Trophoblast cell (in vitro differentiated cells and primary cell): Measurements from ENCODE around the gene COX7A2.

Source experiments
- DNase-seq, 2 donors: peaks; one replicate each; pipeline ENCODE4 v3.0.0-alpha.2; 2016
- H2AFZ ChIP-seq: 2 replicates; pipeline ENCODE4 v1.6.1; 2013; ENCODE audit warnings: low read length, moderate library complexity, mild to moderate bottlenecking; ENCODE audit not compliant: insufficient read depth, poor library complexity
- H2AK5ac ChIP-seq: 2 replicates; pipeline ENCODE4 v1.6.1; 2013; ENCODE audit warnings: mild to moderate bottlenecking, low read length
- H2BK120ac ChIP-seq: 2 replicates; pipeline ENCODE4 v1.6.1; 2013; ENCODE audit warnings: low read length, mild to moderate bottlenecking, moderate library complexity; ENCODE audit not compliant: insufficient read depth, poor library complexity
- H2BK12ac ChIP-seq: 2 replicates; pipeline ENCODE4 v1.6.1; 2013; ENCODE audit warnings: mild to moderate bottlenecking, low read length, moderate library complexity
- H2BK5ac ChIP-seq: 2 replicates; pipeline ENCODE4 v1.6.1; 2013; ENCODE audit warnings: low read length, low read depth, moderate library complexity, mild to moderate bottlenecking; ENCODE audit not compliant: poor library complexity
- H3K14ac ChIP-seq: 2 replicates; pipeline ENCODE4 v1.6.1; 2013; ENCODE audit warnings: mild to moderate bottlenecking, low read length
- H3K18ac ChIP-seq: 2 replicates; pipeline ENCODE4 v1.6.1; 2013; ENCODE audit warnings: mild to moderate bottlenecking, low read length
- H3K23ac ChIP-seq: 2 replicates; pipeline ENCODE4 v1.6.1; 2013; ENCODE audit warnings: low read length
- H3K27ac ChIP-seq: 2 replicates; pipeline ENCODE4 v1.5.1; 2013; ENCODE audit warnings: low read depth, mild to moderate bottlenecking, inconsistent platforms, low read length, moderate library complexity
- H3K27me3 ChIP-seq: 2 replicates; pipeline ENCODE4 v1.6.1; 2013; ENCODE audit warnings: inconsistent platforms, mild to moderate bottlenecking, low read length, moderate library complexity; ENCODE audit not compliant: insufficient read depth
- H3K36me3 ChIP-seq, 2 experiments: 1 replicate in 1 of 2; 2 replicates in 1 of 2; pipeline ENCODE4 v1.6.1; 2013; ENCODE audit warnings: low read length in 2 of 2, mild to moderate bottlenecking in 2 of 2, moderate library complexity in 1 of 2; ENCODE audit not compliant: insufficient read depth in 2 of 2, control insufficient read depth in 1 of 2
- H3K4ac ChIP-seq: 2 replicates; pipeline ENCODE4 v1.6.1; 2013; ENCODE audit warnings: low read depth, mild to moderate bottlenecking, low read length, moderate library complexity
- H3K4me1 ChIP-seq, 2 experiments: 1 replicate in 1 of 2; 2 replicates in 1 of 2; pipeline ENCODE4 v1.6.1; 2013; ENCODE audit warnings: low read length in 2 of 2, mild to moderate bottlenecking in 2 of 2, moderate library complexity in 1 of 2; ENCODE audit not compliant: insufficient read depth in 2 of 2, control insufficient read depth in 1 of 2
- H3K4me2 ChIP-seq: 2 replicates; pipeline ENCODE4 v1.6.1; 2013; ENCODE audit warnings: inconsistent platforms, mild to moderate bottlenecking, low read length, moderate library complexity
- H3K4me3 ChIP-seq: 2 replicates; pipeline ENCODE4 v1.5.1; 2013; ENCODE audit warnings: mild to moderate bottlenecking, low read depth, low read length, inconsistent platforms
- H3K79me1 ChIP-seq: one replicate; pipeline ENCODE4 v1.6.1; 2013; ENCODE audit warnings: low read length
- H3K79me2 ChIP-seq: 2 replicates; pipeline ENCODE4 v1.6.1; 2013; ENCODE audit warnings: low read length, mild to moderate bottlenecking; ENCODE audit not compliant: control insufficient read depth, insufficient read depth, poor library complexity
- H3K9ac ChIP-seq: 2 replicates; pipeline ENCODE4 v1.6.1; 2013; ENCODE audit warnings: mild to moderate bottlenecking, low read length
- H3K9me3 ChIP-seq: 2 replicates; pipeline ENCODE4 v1.6.1; 2013; ENCODE audit warnings: low read depth, mild to moderate bottlenecking, control low read depth, inconsistent platforms, low read length; ENCODE audit not compliant: insufficient read depth
- H4K12ac ChIP-seq: 2 replicates; pipeline ENCODE4 v1.6.1; 2013; ENCODE audit warnings: low read depth, mild to moderate bottlenecking, low read length, moderate library complexity
- H4K8ac ChIP-seq: 2 replicates; pipeline ENCODE4 v1.6.1; 2013; ENCODE audit warnings: low read depth, mild to moderate bottlenecking, low read length, moderate library complexity
- H4K91ac ChIP-seq: one replicate; pipeline ENCODE4 v1.6.1; 2013; ENCODE audit warnings: low read depth, mild to moderate bottlenecking, low read length, moderate library complexity
- WGBS: extraction: QIAGEN DNeasy Blood & Tissue Kit; methylation state at CpG from one replicate; pipeline ENCODE4 v1.1.7; 2013; ENCODE audit warnings: missing lambda C conversion rate; ENCODE audit not compliant: insufficient read length, insufficient coverage; ENCODE audit errors: extremely low coverage; 5-methylcytosine and 5-hydroxymethylcytosine counted together

COX7A2 gene

GRCh38 chr6:75262716-75263400 lies 19.3 kb upstream of the COX7A2 start:
- no peak overlapping the region for H3K18ac ChIP-seq
- no peak overlapping the region for H4K12ac ChIP-seq
- peak overlapping the region; percentile 62 for H3K4ac ChIP-seq
- no peak overlapping the region for H3K4me3 ChIP-seq
- no peak overlapping the region for H3K9ac ChIP-seq
- H2AK5ac ChIP-seq = no peak overlapping the region
- no peak overlapping the region for H2AFZ ChIP-seq
- H3K27me3 ChIP-seq = no peaks in the 10 kb centered on the region
- peaks cover 2% of the 10 kb centered on the region for H3K79me1 ChIP-seq
- no peaks in the 10 kb centered on the region for H3K79me2 ChIP-seq
- DNase-seq = peak; percentile 31 to 66
- WGBS = no CpG with 5 or more reads among the region's 4 CpGs
- H3K36me3 ChIP-seq = peaks cover 8 to 14% of the 10 kb centered on the region in 2 experiments
- H2BK120ac ChIP-seq = no peak overlapping the region
- no peak overlapping the region for H3K4me2 ChIP-seq
- H4K8ac ChIP-seq = no peak overlapping the region
- H4K91ac ChIP-seq = no peak overlapping the region
- H3K9me3 ChIP-seq = no peaks in the 10 kb centered on the region
- no peak overlapping the region for H3K14ac ChIP-seq
- H3K4me1 ChIP-seq = peaks cover 0 to under 1% of the 10 kb centered on the region in 2 experiments
- H2BK5ac ChIP-seq = no peak overlapping the region
- no peak overlapping the region for H3K23ac ChIP-seq
- H3K27ac ChIP-seq = no peak overlapping the region
- H2BK12ac ChIP-seq = no peak overlapping the region

DNA sequence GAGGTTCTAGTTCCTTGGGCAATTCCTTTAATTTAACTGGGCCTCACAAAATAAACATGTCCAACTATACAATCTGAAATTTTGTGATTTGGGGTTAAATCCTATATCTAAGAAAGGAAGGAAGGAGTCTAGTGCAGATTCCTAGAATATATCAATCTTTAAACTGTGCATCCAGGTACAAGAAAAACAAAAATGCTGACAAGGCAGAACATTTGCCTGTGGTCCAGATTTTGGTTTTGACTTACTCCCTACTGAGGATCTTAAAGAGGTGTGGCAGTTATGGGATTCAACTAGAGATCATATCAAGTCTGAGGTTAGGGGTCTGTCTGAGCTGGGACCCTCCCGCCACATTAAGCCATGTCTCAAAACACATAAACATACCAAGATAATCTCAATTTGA lies 17.7 kb upstream of the COX7A2 start:
- Histone ChIP-seq H4K12ac (no peak overlapping the region), H3K36me3 (peaks cover 8 to 14% of the 10 kb centered on the region in 2 experiments), H2BK12ac (no peak overlapping the region), H3K18ac (no peak overlapping the region), H3K4me1 (peaks cover 2 to 4% of the 10 kb centered on the region in 2 experiments), H4K8ac (no peak overlapping the region), H3K9me3 (no peaks in the 10 kb centered on the region), H3K27ac (no peak overlapping the region), H2BK120ac (no peak overlapping the region), H2AK5ac (no peak overlapping the region), H2BK5ac (no peak overlapping the region), H3K4me2 (no peak overlapping the region), H3K27me3 (no peaks in the 10 kb centered on the region), H4K91ac (no peak overlapping the region), H3K79me2 (no peaks in the 10 kb centered on the region), H3K23ac (no peak overlapping the region), H3K4ac (no peak overlapping the region), H3K79me1 (peaks cover 7% of the 10 kb centered on the region), H3K4me3 (no peak overlapping the region), H2AFZ (no peak overlapping the region), H3K9ac (no peak overlapping the region), H3K14ac (no peak overlapping the region)
- no peak for DNase-seq
- WGBS = no CpG with 5 or more reads among the region's 1 CpG

DNA sequence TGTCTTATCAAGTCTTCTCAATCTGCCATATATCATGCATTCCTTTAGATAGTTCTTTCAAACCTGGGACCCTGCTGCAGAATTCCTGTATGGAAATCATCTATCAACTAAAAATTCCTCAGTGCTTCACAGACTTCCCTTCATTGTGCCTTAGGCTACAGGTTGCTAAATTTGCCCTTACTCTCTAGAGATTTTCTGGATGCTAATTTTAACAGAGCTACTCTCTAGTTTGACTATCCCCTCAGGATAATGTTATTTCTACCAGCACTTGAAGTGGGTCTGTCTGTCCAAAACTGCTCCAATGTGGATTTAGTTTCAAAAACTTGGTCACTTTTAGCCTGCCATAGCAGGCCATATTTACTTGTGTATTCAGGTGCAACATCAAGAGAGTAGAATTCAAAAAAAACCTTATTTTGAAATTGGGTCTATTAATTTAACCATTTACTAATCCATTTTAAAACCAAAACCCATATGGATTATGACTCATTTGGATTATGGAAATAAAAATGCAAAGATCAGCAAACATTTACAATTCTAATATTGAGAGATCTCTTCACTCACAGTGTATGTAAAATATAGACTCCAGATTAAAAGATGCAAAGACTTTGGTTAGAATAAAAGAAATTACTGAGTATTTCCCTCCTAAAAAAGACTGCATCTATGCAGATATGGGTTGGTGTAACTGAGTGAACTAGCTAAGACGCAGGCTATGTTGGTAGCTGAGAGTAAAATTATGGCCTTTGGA lies 13.9 kb upstream of the COX7A2 start:
- Histone ChIP-seq H3K4ac (no peak overlapping the region), H4K91ac (no peak overlapping the region), H3K27ac (peak overlapping the region; percentile 87), H3K36me3 (peaks cover 6 to 7% of the 10 kb centered on the region in 2 experiments), H3K9me3 (no peaks in the 10 kb centered on the region), H3K4me3 (no peak overlapping the region), H3K23ac (no peak overlapping the region), H3K14ac (no peak overlapping the region), H3K4me1 (peaks cover 2 to 4% of the 10 kb centered on the region in 2 experiments), H2BK5ac (no peak overlapping the region), H3K79me1 (peaks cover 7% of the 10 kb centered on the region), H3K18ac (no peak overlapping the region), H2AK5ac (no peak overlapping the region), H3K27me3 (no peaks in the 10 kb centered on the region), H2BK120ac (no peak overlapping the region), H3K9ac (no peak overlapping the region), H3K4me2 (no peak overlapping the region), H3K79me2 (no peaks in the 10 kb centered on the region), H4K8ac (no peak overlapping the region), H2AFZ (no peak overlapping the region), H4K12ac (no peak overlapping the region), H2BK12ac (no peak overlapping the region)
- peak in 1 of 2 donors; percentile 47 for DNase-seq
- WGBS = no CpG with 5 or more reads among the region's 1 CpG

DNA sequence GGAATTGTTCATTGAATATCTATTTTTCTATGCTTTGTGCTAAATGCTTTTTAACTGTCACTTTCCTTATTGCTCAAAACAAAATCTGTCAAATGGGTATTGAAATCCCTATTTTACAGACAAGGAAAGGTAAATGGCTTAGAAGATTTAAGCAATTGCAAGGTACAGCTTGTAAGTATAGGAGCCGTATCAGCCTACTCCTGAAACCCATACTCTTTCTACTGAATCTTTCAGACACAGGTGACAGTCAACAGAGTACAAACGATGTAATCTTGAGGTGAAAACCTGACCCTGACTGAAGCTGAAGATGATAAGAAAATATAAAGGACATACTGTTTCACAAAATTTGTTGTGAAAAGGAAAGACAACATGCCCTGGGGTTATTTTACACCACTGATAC lies 7.0 kb upstream of the COX7A2 start:
- no peak overlapping the region for H3K9ac ChIP-seq
- no CpG with 5 or more reads among the region's 2 CpGs for WGBS
- H3K27me3 ChIP-seq = no peaks in the 10 kb centered on the region
- no peak overlapping the region for H4K12ac ChIP-seq
- H2BK120ac ChIP-seq = no peak overlapping the region
- H3K9me3 ChIP-seq = no peaks in the 10 kb centered on the region
- H3K4me3 ChIP-seq = no peak overlapping the region
- no peak overlapping the region for H3K27ac ChIP-seq
- H2BK5ac ChIP-seq = no peak overlapping the region
- no peak overlapping the region for H2AFZ ChIP-seq
- H4K91ac ChIP-seq = no peak overlapping the region
- H3K4me2 ChIP-seq = no peak overlapping the region
- DNase-seq = no peak
- no peak overlapping the region for H3K14ac ChIP-seq
- H3K79me2 ChIP-seq = no peaks in the 10 kb centered on the region
- H3K36me3 ChIP-seq = no peaks in the 10 kb centered on the region
- no peak overlapping the region for H3K18ac ChIP-seq
- H3K4ac ChIP-seq = no peak overlapping the region
- H3K79me1 ChIP-seq = no peaks in the 10 kb centered on the region
- H3K4me1 ChIP-seq = no peaks in the 10 kb centered on the region
- no peak overlapping the region for H2AK5ac ChIP-seq
- no peak overlapping the region for H3K23ac ChIP-seq
- no peak overlapping the region for H4K8ac ChIP-seq
- no peak overlapping the region for H2BK12ac ChIP-seq
